Measurements from ENCODE around the gene VASH2. TPM values are rescaled to one million over a fixed set of nuclear protein-coding genes. Genes with fewer than 3 reads are reported as not detected.
A peak's percentile ranks its signal among the peaks of the same experiment; 100 is the strongest.

VASH2 gene
- total RNA-seq, 2 experiments from 2014 or later: 0.11 to 0.25 TPM

GRCh38 chr1:212920246-212920645 lies 30.1 kb upstream of the VASH2 start:
- Mint-ChIP-seq H3K36me3 (ENCODE audit: low read depth) (no peaks in the 10 kb centered on the region), H3K9me3 (no peaks in the 10 kb centered on the region)

GRCh38 chr1:212920896-212921295 lies 29.4 kb upstream of the VASH2 start:
- TF ChIP-seq CTCF (IDR thresholded peaks at IDR 0.05): peak; percentile 37
- H3K27ac Mint-ChIP-seq: no peak overlapping the region
- peak; percentile 7 for DNase-seq
- CTCF ChIA-PET: interaction anchor here (1.1 to 1.3 kb wide), 3 partner anchors 14 to 74 kb away, joined by 3 to 4 read pairs (median 4); no protein-coding TSS in a partner anchor
- intact Hi-C loops (cut with micrococcal nuclease): no loop called here
- H3K36me3 Mint-ChIP-seq (ENCODE audit: low read depth): no peaks in the 10 kb centered on the region
- peaks cover 4% of the 10 kb centered on the region for H3K27me3 Mint-ChIP-seq
- no peaks in the 10 kb centered on the region for H3K9me3 Mint-ChIP-seq
- no peak for ATAC-seq
- POLR2A ChIA-PET: no interaction called here
- H3K4me3 Mint-ChIP-seq: no peak overlapping the region
- H3K4me1 Mint-ChIP-seq (ENCODE audit: low read depth): no peaks in the 10 kb centered on the region

More at GRCh38 chr1:212920246-212920645, 30.1 kb upstream of the VASH2 start:
- intact Hi-C loops (cut with micrococcal nuclease): no loop called here
- no peak overlapping the region for H3K27ac Mint-ChIP-seq
- H3K4me3 Mint-ChIP-seq: no peak overlapping the region
- DNase-seq (no peak), ATAC-seq (no peak)
- no peaks in the 10 kb centered on the region for H3K4me1 Mint-ChIP-seq (ENCODE audit: low read depth)
- H3K27me3 Mint-ChIP-seq: peaks cover 4% of the 10 kb centered on the region
- TF ChIP-seq CTCF (IDR thresholded peaks at IDR 0.05): no peak
- ChIA-PET CTCF (interaction anchor here (1.1 to 1.3 kb wide), 2 partner anchors 29 to 74 kb away, joined by 4 read pairs; no protein-coding TSS in a partner anchor), POLR2A (no interaction called here)

DNA sequence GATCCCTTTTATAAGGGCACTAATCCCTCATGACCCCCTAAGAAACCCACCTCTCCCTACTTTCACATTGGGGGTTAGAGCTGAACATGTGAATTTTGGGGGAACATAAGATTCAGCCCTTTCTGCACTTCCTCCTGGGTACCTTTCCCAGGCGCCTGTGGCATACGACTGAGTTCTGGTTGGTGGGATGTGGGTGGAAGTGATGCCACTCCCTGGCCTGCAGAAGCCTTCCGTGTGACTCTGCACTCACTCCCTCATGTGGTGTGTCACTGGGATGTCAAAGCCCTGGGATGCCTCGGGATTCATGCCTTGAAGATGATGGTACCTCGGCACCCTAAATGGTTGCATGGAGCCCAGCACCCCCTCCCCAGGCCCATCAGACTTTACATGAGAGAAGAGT lies 28.3 kb upstream of the VASH2 start:
- POLR2A ChIA-PET: no interaction called here
- no peak for TF ChIP-seq CTCF (IDR thresholded peaks at IDR 0.05)
- ATAC-seq (no peak), DNase-seq (no peak)
- Mint-ChIP-seq H3K4me3 (no peak overlapping the region), H3K9me3 (no peaks in the 10 kb centered on the region), H3K27me3 (peaks cover 2% of the 10 kb centered on the region), H3K27ac (no peak overlapping the region), H3K36me3 (ENCODE audit: low read depth) (no peaks in the 10 kb centered on the region), H3K4me1 (ENCODE audit: low read depth) (no peaks in the 10 kb centered on the region)
- intact Hi-C loops (cut with micrococcal nuclease): no loop called here
- CTCF ChIA-PET: interaction anchor here (1.1 to 1.2 kb wide), 2 partner anchors 12 to 72 kb away, joined by 3 to 4 read pairs; no protein-coding TSS in a partner anchor

GRCh38 chr1:212926372-212926771 lies 24.0 kb upstream of the VASH2 start:
- POLR2A ChIA-PET: no interaction called here
- Mint-ChIP-seq H3K27ac (no peak overlapping the region), H3K4me1 (ENCODE audit: low read depth) (no peaks in the 10 kb centered on the region), H3K36me3 (ENCODE audit: low read depth) (no peaks in the 10 kb centered on the region), H3K9me3 (no peaks in the 10 kb centered on the region), H3K4me3 (no peak overlapping the region), H3K27me3 (peaks cover 1% of the 10 kb centered on the region)
- CTCF ChIA-PET: no interaction called here
- intact Hi-C loops (cut with micrococcal nuclease): no loop called here
- no peak for TF ChIP-seq CTCF (IDR thresholded peaks at IDR 0.05)
- DNase-seq: no peak
- ATAC-seq: no peak

DNA sequence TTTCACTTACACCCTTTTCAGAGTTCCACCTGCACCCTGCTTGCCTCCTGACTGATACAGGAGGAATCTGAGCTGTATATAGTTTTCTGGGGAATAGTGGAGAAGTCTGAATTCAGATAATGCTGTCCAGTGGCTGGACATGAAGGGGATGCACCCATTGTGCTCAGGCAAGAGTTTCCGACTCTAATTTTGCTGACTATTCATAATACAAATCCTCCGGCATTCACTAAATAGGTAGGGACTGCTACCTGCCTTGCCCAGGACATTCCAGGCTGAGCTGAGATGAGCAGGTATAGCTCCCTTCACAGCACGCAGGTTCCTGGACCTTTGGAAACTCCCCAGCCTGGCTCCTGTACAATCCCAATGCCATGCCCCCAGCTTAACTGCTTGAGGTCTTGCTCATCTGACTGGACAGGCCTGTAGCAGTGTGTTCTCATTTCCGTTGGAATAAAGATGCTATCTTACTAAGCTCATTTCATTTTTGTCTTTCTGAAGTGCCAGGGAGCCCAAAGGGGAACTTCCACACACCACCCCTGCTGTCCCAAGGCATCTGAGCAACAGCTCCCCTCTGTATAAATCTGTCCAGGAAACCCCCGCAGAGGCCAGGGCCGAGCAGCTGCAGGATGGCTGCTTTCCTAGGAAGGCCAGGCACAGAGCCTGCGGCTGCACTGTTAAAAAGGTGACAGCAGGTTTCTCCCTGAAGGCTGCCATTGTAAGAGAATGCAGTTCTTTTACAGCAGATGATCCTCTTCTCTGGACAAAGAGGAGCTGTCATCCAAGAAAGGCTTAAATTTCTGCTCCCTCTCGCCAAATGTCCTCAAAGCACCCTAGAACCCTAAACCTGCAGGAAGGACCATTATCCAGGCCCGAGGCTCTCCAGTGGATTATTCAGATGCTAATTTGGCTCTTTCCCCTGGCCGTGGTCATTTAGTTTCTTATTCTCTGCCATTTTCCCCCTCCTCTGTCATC lies 21.7 kb upstream of the VASH2 start:
- DNase-seq (no peak), ATAC-seq (no peak)
- H3K27me3 Mint-ChIP-seq: no peaks in the 10 kb centered on the region
- H3K9me3 Mint-ChIP-seq: no peaks in the 10 kb centered on the region
- intact Hi-C loops (cut with micrococcal nuclease): no loop called here
- no peak overlapping the region for H3K27ac Mint-ChIP-seq
- POLR2A ChIA-PET: interaction anchor here (0.6 kb wide), 1 partner anchor 12 kb away, joined by 5 read pairs; no protein-coding TSS in a partner anchor
- no peak for TF ChIP-seq CTCF (IDR thresholded peaks at IDR 0.05)
- CTCF ChIA-PET: no interaction called here
- no peaks in the 10 kb centered on the region for H3K36me3 Mint-ChIP-seq (ENCODE audit: low read depth)
- no peak overlapping the region for H3K4me3 Mint-ChIP-seq
- H3K4me1 Mint-ChIP-seq (ENCODE audit: low read depth): no peaks in the 10 kb centered on the region

Data from activated CD8-positive, alpha-beta T cell treated with anti-CD3 and anti-CD28 coated beads for 36 hours (primary cell).